GM19395 (cell line): ENCODE measurements around the gene RAVER2.
"Not testable (repeated sequence)": the region's sequence is repeated elsewhere in the genome, so short reads cannot be mapped to it uniquely, and the experiment has no call there.

Source experiments
- ATAC-seq: cut with Tn5 transposase; IDR thresholded peaks from one replicate; pipeline ENCODE4 v1.9.1; 2021; ENCODE audit warnings: mild to moderate bottlenecking, moderate library complexity; ENCODE audit not compliant: unreplicated experiment

The RAVER2 gene

GRCh38 chr1:64744492-64745180 is at the start of gene RAVER2:
RAVER2 (plus strand) TSS chr1:64745075; CDS start chr1:64745173, 98 bp downstream.
- ATAC-seq = peak; percentile 44

- ATAC-seq = no peak
Measured at GRCh38 chr1:64696879-64697278, 48.0 kb upstream of the RAVER2 start.

GRCh38 chr1:64699327-64699726 is 45.5 kb upstream of the RAVER2 start:
- ATAC-seq = no peak

GRCh38 chr1:64701071-64701470 is 43.8 kb upstream of the RAVER2 start:
- no peak for ATAC-seq

GRCh38 chr1:64701886-64702285 is 43.0 kb upstream of the RAVER2 start:
- ATAC-seq = no peak

- not testable (repeated sequence) for ATAC-seq
Measured at GRCh38 chr1:64702670-64703069, 42.2 kb upstream of the RAVER2 start.

- ATAC-seq = no peak
Measured at GRCh38 chr1:64703600-64703999, 41.3 kb upstream of the RAVER2 start.

GRCh38 chr1:64705591-64705990 is 39.3 kb upstream of the RAVER2 start:
- ATAC-seq = no peak

GRCh38 chr1:64711266-64711665 is 33.6 kb upstream of the RAVER2 start:
- ATAC-seq = no peak

- no peak for ATAC-seq
Measured at GRCh38 chr1:64712049-64712448, 32.8 kb upstream of the RAVER2 start.

GRCh38 chr1:64715186-64715585 is 29.7 kb upstream of the RAVER2 start:
- no peak for ATAC-seq

- no peak for ATAC-seq
Measured at GRCh38 chr1:64721135-64721534, 23.7 kb upstream of the RAVER2 start.

GRCh38 chr1:64721576-64722145 is 23.2 kb upstream of the RAVER2 start:
- ATAC-seq = no peak

GRCh38 chr1:64727861-64728260 is 17.0 kb upstream of the RAVER2 start:
- no peak for ATAC-seq

GRCh38 chr1:64733581-64734286 is 11.1 kb upstream of the RAVER2 start:
- ATAC-seq = no peak

GRCh38 chr1:64734287-64734652 is 10.6 kb upstream of the RAVER2 start:
- no peak for ATAC-seq

GRCh38 chr1:64740687-64741086 is 4.2 kb upstream of the RAVER2 start:
- not testable (repeated sequence) for ATAC-seq

GRCh38 chr1:64743954-64744491 is 852 bp upstream of the RAVER2 start:
- peak; percentile 6 for ATAC-seq

- peak; percentile 34 for ATAC-seq
Measured at GRCh38 chr1:64745181-64745985, 508 bp downstream of the RAVER2 start.

- ATAC-seq = no peak
Measured at GRCh38 chr1:64745986-64746940, 1.4 kb downstream of the RAVER2 start.
